MCF 10A (cell line): ENCODE measurements around the gene METAP1. TPM values are rescaled to one million over a fixed set of nuclear protein-coding genes. Genes with fewer than 3 reads are reported as not detected.
"Not testable (repeated sequence)": the region's sequence is repeated elsewhere in the genome, so short reads cannot be mapped to it uniquely, and the experiment has no call there.

Experiments
- BruUV-seq: library from RNA; stranded (reverse); fragments of 400-500 nt; replicated peaks from 2 replicates; lab custom pipeline; 2021; lab: Mats Ljungman, UMichigan
- CTCF ChIA-PET: fragments of 300-600 bp; sonication (Branson Sonifier 250); formaldehyde crosslinking; extraction: SDS; loops from one replicate; lab custom pipeline; 2021; ENCODE audit warnings: antibody characterized with exemption, inconsistent platforms; lab: Yijun Ruan, JAX
- POLR2A ChIA-PET: fragments of 300-600, 350-650 bp; sonication (Branson Sonifier 250); formaldehyde crosslinking; extraction: SDS; loops from one replicate; lab custom pipeline; 2020; ENCODE audit warnings: antibody characterized with exemption, inconsistent platforms; lab: Yijun Ruan, JAX
- DNase-seq: peaks from one replicate; pipeline ENCODE4 v3.0.0-alpha.2; 2018; ENCODE audit not compliant: unreplicated experiment
- H3K27ac Mint-ChIP-seq: one replicate; pipeline ENCODE4 v1.8.0; 2022; ENCODE audit warnings: mild to moderate bottlenecking, low read depth, mixed read lengths; ENCODE audit not compliant: unreplicated experiment
- H3K27me3 Mint-ChIP-seq: one replicate; pipeline ENCODE4 v1.8.0; 2022; ENCODE audit warnings: mixed read lengths; ENCODE audit not compliant: insufficient read depth, unreplicated experiment
- H3K36me3 Mint-ChIP-seq: one replicate; pipeline ENCODE4 v1.8.0; 2022; ENCODE audit warnings: mild to moderate bottlenecking, moderate library complexity, mixed read lengths; ENCODE audit not compliant: insufficient read depth, unreplicated experiment
- H3K4me1 Mint-ChIP-seq: one replicate; pipeline ENCODE4 v1.8.0; 2022; ENCODE audit warnings: mixed read lengths; ENCODE audit not compliant: insufficient read depth, unreplicated experiment
- H3K4me3 Mint-ChIP-seq: one replicate; pipeline ENCODE4 v1.8.0; 2022; ENCODE audit warnings: mild to moderate bottlenecking, moderate library complexity, mixed read lengths; ENCODE audit not compliant: unreplicated experiment
- H3K9me3 Mint-ChIP-seq: one replicate; pipeline ENCODE4 v1.8.0; 2022; ENCODE audit warnings: mixed read lengths; ENCODE audit not compliant: unreplicated experiment
- intact Hi-C: fragments of 100-400 bp; cut with micrococcal nuclease; formaldehyde crosslinking; loops from 2 replicates; pipeline ENCODE4 v1.14.1; 2022
- total RNA-seq: library from RNA; stranded (reverse); gene quantifications from 2 replicates; pipeline ENCODE4 v1.2.3, GENCODE V29; 2022
- TF ChIP-seq, protein P1 (sequence below): fragments of 200-600 bp; IDR thresholded peaks from one replicate; pipeline ENCODE4 v1.8.0; 2022; ENCODE audit warnings: antibody characterized with exemption, mild to moderate bottlenecking; ENCODE audit not compliant: unreplicated experiment

METAP1 gene
- total RNA-seq, 1 experiment from 2014 or later = 61.4 TPM

DNA sequence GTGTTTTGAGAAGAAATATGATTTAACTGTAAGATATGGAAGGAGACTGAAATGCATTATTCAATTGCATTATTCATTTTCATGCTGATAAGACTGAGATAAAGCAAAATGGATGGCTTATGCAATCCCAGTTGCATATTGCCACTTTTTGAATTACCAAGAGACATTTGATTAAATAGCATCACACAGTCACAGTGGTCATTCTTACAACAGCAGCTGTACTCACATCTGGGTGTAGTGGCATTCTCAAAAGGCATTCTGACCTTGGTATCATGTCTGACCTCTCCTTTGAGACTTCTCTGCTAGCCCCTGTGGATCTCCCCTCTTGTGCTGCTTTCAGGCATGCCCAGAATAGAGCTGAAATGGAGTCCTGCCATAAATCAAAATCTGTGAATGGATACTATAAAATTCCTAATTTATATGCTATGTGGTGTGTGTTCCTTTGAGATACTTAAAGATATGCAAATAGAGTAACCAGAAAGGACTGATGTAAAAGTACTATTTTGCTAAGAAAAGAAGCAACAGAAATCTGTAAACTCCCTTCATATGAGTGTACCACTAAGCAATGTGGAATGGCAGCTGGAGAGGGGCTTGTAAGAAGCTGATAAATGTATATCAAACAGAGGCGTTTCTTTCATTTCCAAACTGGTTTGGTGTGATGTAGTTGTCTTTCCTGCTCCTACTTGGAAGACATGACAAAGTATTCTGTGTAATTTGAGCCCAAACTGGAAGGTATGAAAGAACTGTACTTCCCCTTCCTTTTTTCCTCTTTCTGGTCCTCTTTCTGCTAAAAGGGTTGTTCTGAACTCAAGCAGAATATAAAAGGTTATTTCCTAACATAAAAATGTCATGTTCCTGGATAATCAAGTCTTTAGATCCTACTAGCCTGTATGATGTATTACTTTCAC lies 25.4 kb upstream of the METAP1 start:
- Mint-ChIP-seq H3K36me3 (no peaks in the 10 kb centered on the region), H3K27ac (no peak overlapping the region), H3K9me3 (no peaks in the 10 kb centered on the region), H3K4me1 (peaks cover 12% of the 10 kb centered on the region), H3K27me3 (no peaks in the 10 kb centered on the region), H3K4me3 (no peak overlapping the region)
- no peak for DNase-seq
- ChIA-PET POLR2A (no interaction called here), CTCF (interaction anchor here (0.6 to 0.7 kb wide), 2 partner anchors 81 to 231 kb away, joined by 3 read pairs; no protein-coding TSS in a partner anchor)
- BruUV-seq = no TSS peak
- intact Hi-C loops = no loop called here
- TF ChIP-seq, protein P1, sequence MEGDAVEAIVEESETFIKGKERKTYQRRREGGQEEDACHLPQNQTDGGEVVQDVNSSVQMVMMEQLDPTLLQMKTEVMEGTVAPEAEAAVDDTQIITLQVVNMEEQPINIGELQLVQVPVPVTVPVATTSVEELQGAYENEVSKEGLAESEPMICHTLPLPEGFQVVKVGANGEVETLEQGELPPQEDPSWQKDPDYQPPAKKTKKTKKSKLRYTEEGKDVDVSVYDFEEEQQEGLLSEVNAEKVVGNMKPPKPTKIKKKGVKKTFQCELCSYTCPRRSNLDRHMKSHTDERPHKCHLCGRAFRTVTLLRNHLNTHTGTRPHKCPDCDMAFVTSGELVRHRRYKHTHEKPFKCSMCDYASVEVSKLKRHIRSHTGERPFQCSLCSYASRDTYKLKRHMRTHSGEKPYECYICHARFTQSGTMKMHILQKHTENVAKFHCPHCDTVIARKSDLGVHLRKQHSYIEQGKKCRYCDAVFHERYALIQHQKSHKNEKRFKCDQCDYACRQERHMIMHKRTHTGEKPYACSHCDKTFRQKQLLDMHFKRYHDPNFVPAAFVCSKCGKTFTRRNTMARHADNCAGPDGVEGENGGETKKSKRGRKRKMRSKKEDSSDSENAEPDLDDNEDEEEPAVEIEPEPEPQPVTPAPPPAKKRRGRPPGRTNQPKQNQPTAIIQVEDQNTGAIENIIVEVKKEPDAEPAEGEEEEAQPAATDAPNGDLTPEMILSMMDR = no peak

DNA sequence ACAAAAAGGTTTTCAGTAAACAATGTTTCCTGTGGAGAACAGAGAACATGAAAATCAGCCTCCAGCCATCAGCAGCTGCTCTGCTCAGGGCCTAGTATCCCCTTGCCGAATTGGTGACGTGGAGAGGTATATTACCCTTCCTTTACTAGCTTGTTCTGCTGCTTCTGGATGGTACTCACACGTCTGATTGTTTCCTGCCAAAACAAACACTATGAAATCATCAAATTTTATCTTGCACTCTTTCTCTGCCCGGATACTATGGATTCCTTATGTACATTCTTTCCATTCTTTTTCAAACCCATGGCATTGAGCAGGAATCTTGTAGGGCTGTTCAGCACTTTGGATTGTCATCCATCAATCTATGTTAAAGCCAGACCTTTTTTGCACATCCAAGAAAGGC lies 18.8 kb upstream of the METAP1 start:
- H3K27ac Mint-ChIP-seq = no peak overlapping the region
- no peaks in the 10 kb centered on the region for H3K9me3 Mint-ChIP-seq
- CTCF ChIA-PET = interaction anchor here (1.6 kb wide), 1 partner anchor 18 kb away, joined by 7 read pairs; no protein-coding TSS in a partner anchor
- no peak overlapping the region for H3K4me3 Mint-ChIP-seq
- TF ChIP-seq, protein P1 = no peak
- no TSS peak for BruUV-seq
- intact Hi-C loops = no loop called here
- DNase-seq = peak; percentile 35
- H3K4me1 Mint-ChIP-seq = peaks cover 6% of the 10 kb centered on the region
- no peaks in the 10 kb centered on the region for H3K36me3 Mint-ChIP-seq
- H3K27me3 Mint-ChIP-seq = no peaks in the 10 kb centered on the region
- POLR2A ChIA-PET = interaction anchor here (0.9 kb wide), 1 partner anchor 19 kb away, joined by 3 read pairs; the partner anchor contains the start of gene METAP1

DNA sequence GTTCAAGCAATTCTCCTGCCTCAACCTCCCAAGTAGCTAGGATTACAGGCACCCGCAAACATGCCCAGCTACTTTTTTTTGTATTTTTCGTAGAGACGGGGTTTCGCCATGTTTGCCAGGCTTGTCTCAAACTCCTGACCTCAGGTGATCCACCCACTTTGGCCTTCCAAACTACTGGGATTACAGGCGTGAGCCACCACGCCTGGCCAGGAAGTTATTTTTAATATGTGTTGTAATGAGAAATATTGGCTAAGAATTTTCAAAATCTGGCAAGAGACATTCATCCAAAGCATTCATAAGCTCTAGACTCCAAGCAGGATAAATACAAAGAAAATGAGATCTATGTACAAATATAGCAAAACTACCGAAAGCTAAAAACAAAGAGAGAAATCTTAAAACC lies 18.0 kb upstream of the METAP1 start:
- Mint-ChIP-seq H3K27ac (peak overlapping the region; percentile 2), H3K9me3 (no peaks in the 10 kb centered on the region), H3K4me3 (no peak overlapping the region), H3K36me3 (no peaks in the 10 kb centered on the region), H3K27me3 (no peaks in the 10 kb centered on the region), H3K4me1 (peaks cover 6% of the 10 kb centered on the region)
- ChIA-PET CTCF (interaction anchor here (1.5 to 1.6 kb wide), 2 partner anchors 15 to 17 kb away, joined by 3 to 7 read pairs; no protein-coding TSS in a partner anchor), POLR2A (interaction anchor here (0.9 to 1.2 kb wide), 2 partner anchors 10 to 18 kb away, joined by 3 read pairs; partner anchors contain the start of gene METAP1)
- intact Hi-C loops = no loop called here
- DNase-seq = no peak
- no TSS peak for BruUV-seq
- TF ChIP-seq, protein P1 = no peak

DNA sequence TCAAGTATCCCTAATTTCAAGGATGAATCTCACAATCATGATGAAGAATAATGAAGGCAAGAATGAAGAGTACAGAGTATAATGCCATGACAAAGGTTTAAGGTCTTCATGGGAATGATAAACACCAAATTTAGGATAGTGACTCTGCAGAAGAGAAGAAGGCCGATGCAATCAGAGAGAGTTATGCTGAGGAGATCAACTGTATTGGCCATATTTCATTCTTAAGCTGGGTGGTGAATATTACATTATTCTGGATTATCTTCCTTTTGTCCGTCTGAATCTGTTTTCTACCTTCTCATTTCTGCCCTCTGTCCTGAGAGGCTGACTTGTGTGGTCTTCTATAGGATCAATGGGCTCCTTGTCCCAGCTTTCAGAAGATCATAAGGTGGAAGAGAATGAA lies 7.8 kb upstream of the METAP1 start:
- Mint-ChIP-seq H3K27me3 (no peaks in the 10 kb centered on the region), H3K36me3 (no peaks in the 10 kb centered on the region), H3K4me1 (no peaks in the 10 kb centered on the region), H3K27ac (no peak overlapping the region), H3K4me3 (no peak overlapping the region), H3K9me3 (peaks cover 6% of the 10 kb centered on the region)
- TF ChIP-seq, protein P1 = no peak
- ChIA-PET CTCF (interaction anchor here (0.7 to 1.4 kb wide), 2 partner anchors 68 to 214 kb away, joined by 3 to 6 read pairs; no protein-coding TSS in a partner anchor), POLR2A (interaction anchor here (0.8 kb wide), 1 partner anchor 10 kb away, joined by 3 read pairs; no protein-coding TSS in a partner anchor)
- no peak for DNase-seq
- intact Hi-C loops = no loop called here
- no TSS peak for BruUV-seq

DNA sequence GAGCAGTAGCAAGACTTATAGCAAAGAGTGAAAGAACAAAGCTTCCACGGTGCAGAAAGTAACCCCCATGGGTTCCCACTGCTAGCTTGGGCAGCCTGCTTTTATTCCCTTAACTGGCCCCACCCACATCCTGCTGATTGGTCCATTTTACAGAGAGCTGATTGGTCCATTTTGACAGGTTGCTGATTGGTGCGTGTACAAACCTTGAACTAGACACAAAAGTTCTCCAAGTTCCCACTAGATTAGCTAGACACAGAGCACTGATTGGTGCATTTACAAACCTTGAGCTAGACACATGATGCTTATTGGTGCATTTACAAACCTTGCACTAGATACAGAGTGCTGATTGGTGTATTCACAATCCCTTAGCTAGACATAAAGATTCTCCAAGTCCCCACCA lies 2.7 kb upstream of the METAP1 start:
- ChIA-PET POLR2A (interaction anchor here (0.6 to 4.9 kb wide), 3 partner anchors 10 to 67 kb away, joined by 3 to 31 read pairs (median 4); no protein-coding TSS in a partner anchor), CTCF (interaction anchor here (0.6 to 8.9 kb wide), 5 partner anchors 14 to 63 kb away, joined by 3 to 155 read pairs (median 4); no protein-coding TSS in a partner anchor)
- H3K36me3 Mint-ChIP-seq, BruUV-seq, DNase-seq, H3K4me3 Mint-ChIP-seq, intact Hi-C loops, H3K27me3 Mint-ChIP-seq, H3K27ac Mint-ChIP-seq, H3K9me3 Mint-ChIP-seq, H3K4me1 Mint-ChIP-seq: not testable (repeated sequence)
